Spleen (tissue), 11 donors: ENCODE measurements around the gene BRD4. TPM values are rescaled to one million over a fixed set of nuclear protein-coding genes. Genes with fewer than 3 reads are reported as not detected.

Source experiments
- DNase-seq: peaks from one replicate; pipeline ENCODE4 v3.0.0-alpha.2; 2020
- H3K27ac ChIP-seq, 8 donors: fragments of 200-600 bp; sonication (generic) in 7 of 8; 1 replicate in 4 of 8; 2 replicates in 4 of 8; pipeline versions ENCODE4 v1.5.0 to v1.8.0; 2016 to 2021; ENCODE audit warnings: inconsistent platforms in 4 of 8, mild to moderate bottlenecking in 4 of 8, moderate library complexity in 1 of 8
- H3K27me3 ChIP-seq, 7 donors: fragments of 200-600 bp; sonication (generic) in 6 of 7; replicated peaks in 1 of 7; 1 replicate in 4 of 7; 2 replicates in 3 of 7; pipeline versions ENCODE4 v1.5.0 to v1.8.0; 2016 to 2021; ENCODE audit warnings: inconsistent platforms in 3 of 7, mild to moderate bottlenecking in 1 of 7
- H3K36me3 ChIP-seq, 6 donors: fragments of 200-600 bp; sonication (generic) in 5 of 6; 1 replicate in 4 of 6; 2 replicates in 2 of 6; pipeline versions ENCODE4 v1.5.0 to v1.8.0; 2016 to 2021; ENCODE audit warnings: inconsistent platforms in 2 of 6
- H3K4me1 ChIP-seq, 6 donors: fragments of 200-600 bp; sonication (generic) in 5 of 6; 1 replicate in 3 of 6; 2 replicates in 3 of 6; pipeline versions ENCODE4 v1.5.0 to v1.8.0; 2016 to 2021; ENCODE audit warnings: inconsistent platforms in 3 of 6
- H3K4me3 ChIP-seq, 8 donors: fragments of 200-600 bp; sonication (generic) in 7 of 8; 1 replicate in 4 of 8; 2 replicates in 4 of 8; pipeline versions ENCODE4 v1.5.0 to v1.8.0; 2016 to 2021; ENCODE audit warnings: inconsistent platforms in 4 of 8, mild to moderate bottlenecking in 4 of 8, moderate library complexity in 2 of 8
- H3K9me3 ChIP-seq, 8 donors: fragments of 200-600 bp; sonication (generic) in 7 of 8; 1 replicate in 4 of 8; 2 replicates in 4 of 8; pipeline versions ENCODE4 v1.5.0 to v1.8.0; 2016 to 2021; ENCODE audit warnings: inconsistent platforms in 4 of 8
- POLR2A ChIP-seq, 3 donors: fragments of 450-650 bp; IDR thresholded peaks; one replicate each; pipeline ENCODE4 v1.5.1; 2017; ENCODE audit warnings: antibody characterized with exemption in 3 of 3, mild to moderate bottlenecking in 1 of 3
- POLR2AphosphoS5 ChIP-seq, 3 donors: sonication (generic); formaldehyde crosslinking; IDR thresholded peaks; one replicate each; pipeline ENCODE4 v1.5.1; 2017; ENCODE audit warnings: antibody characterized with exemption in 3 of 3
- WGBS, 5 donors: extraction: QIAGEN DNeasy Blood & Tissue Kit in 3 of 5; methylation state at CpG; one replicate each; pipeline versions ENCODE4 v1.1.5 to v1.1.7; 2013 to 2018; 5-methylcytosine and 5-hydroxymethylcytosine counted together
- intact Hi-C: fragments of 100-400 bp; cut with DNase I; formaldehyde crosslinking; loops from one replicate; pipeline ENCODE4 v1.15.0; 2023; ENCODE audit warnings: low total_unique reads
- polyA plus RNA-seq, 3 donors: library from polyadenylated mRNA; stranded (reverse); fragments of 200-250 nt; gene quantifications; one replicate each; pipeline ENCODE4 v1.2.1, GENCODE V29; 2013
- total RNA-seq, 7 donors: library from RNA; depleted of rRNA in 3 of 7; stranded (reverse); fragments of >200 nt in 3 of 7; fragmentation: NEBNext Ultra II Directional in 4 of 7; extraction: Animal tissue kit (Norgen Biotek cat#: 25700) in 4 of 7; gene quantifications; one replicate each; pipeline versions ENCODE4 v1.1.0 to v1.2.1, GENCODE V29; 2016 to 2021
- TF ChIP-seq, protein P1 (sequence below), 11 experiments: fragments of 200-600 bp in 7 of 11; fragments of 450-650 bp in 4 of 11; sonication (generic) in 4 of 11; IDR thresholded peaks in 8 of 11; conservative IDR thresholded peaks in 3 of 11; 1 replicate in 7 of 11; 2 replicates in 4 of 11; pipeline versions ENCODE4 v1.4.0 to v1.8.0; 2016 to 2021; ENCODE audit warnings: antibody characterized with exemption in 11 of 11, inconsistent platforms in 4 of 11, mild to moderate bottlenecking in 1 of 11
- donor health status: healthy with polysubstance abuse.
- donor health status: DM: no; HTN: no; CAD: no; lungs with moderate emphysema.
- donor health status: DM: no; HTN: no; CAD: no.
- donor health status: Bipolar disorder and iron deficiency.
- donor health status: healthy.
- donor health status: DM: no; HTN: no; CAD: no.
- donor health status: DM: yes; HTN: yes; CAD: no.

The BRD4 gene
- total and polyA plus RNA-seq, 10 donors: 10.3 to 146 (median 68.0) TPM

DNA sequence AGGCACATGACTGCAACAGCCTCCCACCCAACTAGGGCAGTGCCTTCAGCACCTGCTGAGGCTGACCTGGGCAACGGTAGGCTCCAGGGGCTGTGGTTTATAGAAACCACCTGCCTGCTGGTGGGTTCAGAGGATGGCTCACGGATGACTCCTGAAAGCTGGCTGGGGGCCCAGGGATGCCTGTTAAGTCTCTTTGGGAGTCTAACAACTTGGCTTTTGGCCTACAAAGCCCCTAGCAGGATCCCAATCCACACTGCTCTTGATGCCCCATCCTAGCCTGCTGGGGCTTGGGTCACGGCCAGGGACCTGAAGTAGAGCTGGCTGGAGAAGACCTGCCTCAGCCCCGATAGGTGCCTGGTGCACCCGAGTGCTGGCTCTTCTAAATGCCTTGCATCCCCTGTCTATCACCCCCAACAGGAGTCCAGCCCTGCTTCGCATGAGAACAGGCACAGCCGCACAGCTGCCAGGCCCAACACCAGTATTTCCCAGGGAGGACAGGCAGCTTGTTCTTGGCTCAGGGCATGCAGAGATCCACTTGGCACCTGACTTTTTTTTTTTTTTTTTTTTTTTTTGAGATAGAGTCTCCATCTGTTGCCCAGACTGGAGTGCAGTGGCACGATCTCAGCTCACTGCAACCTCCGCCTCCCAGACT, 91.0 kb downstream of the BRD4 start:
- no peak overlapping the region for H3K27ac ChIP-seq
- intact Hi-C loops: no loop called here
- no peak for TF ChIP-seq POLR2A (IDR thresholded peaks at IDR 0.05)
- TF ChIP-seq POLR2AphosphoS5 (IDR thresholded peaks at IDR 0.05): peak in 1 of 3 donors; percentile 35
- TF ChIP-seq, protein P1, sequence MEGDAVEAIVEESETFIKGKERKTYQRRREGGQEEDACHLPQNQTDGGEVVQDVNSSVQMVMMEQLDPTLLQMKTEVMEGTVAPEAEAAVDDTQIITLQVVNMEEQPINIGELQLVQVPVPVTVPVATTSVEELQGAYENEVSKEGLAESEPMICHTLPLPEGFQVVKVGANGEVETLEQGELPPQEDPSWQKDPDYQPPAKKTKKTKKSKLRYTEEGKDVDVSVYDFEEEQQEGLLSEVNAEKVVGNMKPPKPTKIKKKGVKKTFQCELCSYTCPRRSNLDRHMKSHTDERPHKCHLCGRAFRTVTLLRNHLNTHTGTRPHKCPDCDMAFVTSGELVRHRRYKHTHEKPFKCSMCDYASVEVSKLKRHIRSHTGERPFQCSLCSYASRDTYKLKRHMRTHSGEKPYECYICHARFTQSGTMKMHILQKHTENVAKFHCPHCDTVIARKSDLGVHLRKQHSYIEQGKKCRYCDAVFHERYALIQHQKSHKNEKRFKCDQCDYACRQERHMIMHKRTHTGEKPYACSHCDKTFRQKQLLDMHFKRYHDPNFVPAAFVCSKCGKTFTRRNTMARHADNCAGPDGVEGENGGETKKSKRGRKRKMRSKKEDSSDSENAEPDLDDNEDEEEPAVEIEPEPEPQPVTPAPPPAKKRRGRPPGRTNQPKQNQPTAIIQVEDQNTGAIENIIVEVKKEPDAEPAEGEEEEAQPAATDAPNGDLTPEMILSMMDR (IDR thresholded peaks at IDR 0.05 in 8 of 11, conservative IDR thresholded peaks at IDR 0.05 in 3 of 11): no peak
- H3K4me3 ChIP-seq: no peak overlapping the region
- no peaks in the 10 kb centered on the region for H3K9me3 ChIP-seq
- peaks cover 10 to 100% (median 92%) of the 10 kb centered on the region in 6 donors for H3K36me3 ChIP-seq
- H3K27me3 ChIP-seq: no peaks in the 10 kb centered on the region
- WGBS, 5 donors: 91 to 96% (median 92%) methylated on average over 7 to 9 of the region's 9 CpGs
- peaks cover 0 to 23% (median 10%) of the 10 kb centered on the region in 6 donors for H3K4me1 ChIP-seq
- DNase-seq: no peak

DNA sequence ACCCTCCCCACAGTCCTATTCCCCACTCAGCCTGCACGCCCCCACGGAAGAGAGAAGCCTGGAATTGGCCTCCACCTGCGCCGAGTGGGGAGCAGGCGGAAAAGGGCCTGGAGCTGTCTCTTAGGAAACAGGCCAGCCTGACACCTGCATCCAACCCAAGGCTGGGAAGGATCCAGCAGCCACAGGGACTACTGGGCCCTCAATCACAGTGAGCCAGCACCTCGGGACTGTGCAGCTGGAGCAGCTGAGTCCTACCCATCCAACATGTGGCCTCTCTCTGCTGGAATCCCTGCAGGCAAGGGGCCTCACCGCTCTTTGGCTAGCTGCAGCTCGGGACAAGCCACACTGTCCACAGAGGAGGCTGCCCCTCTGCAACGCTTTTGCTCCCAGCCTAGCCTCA, 91.8 kb downstream of the BRD4 start:
- H3K4me3 ChIP-seq: no peak overlapping the region
- H3K27me3 ChIP-seq: no peaks in the 10 kb centered on the region
- no peak for DNase-seq
- TF ChIP-seq POLR2AphosphoS5 (IDR thresholded peaks at IDR 0.05) (peak in 2 of 3 donors; percentile 3 to 56), POLR2A (IDR thresholded peaks at IDR 0.05) (no peak)
- TF ChIP-seq, protein P1 (IDR thresholded peaks at IDR 0.05 in 8 of 11, conservative IDR thresholded peaks at IDR 0.05 in 3 of 11): no peak
- intact Hi-C loops: no loop called here
- peaks cover 0 to 18% (median 5%) of the 10 kb centered on the region in 6 donors for H3K4me1 ChIP-seq
- peaks cover 10 to 100% (median 91%) of the 10 kb centered on the region in 6 donors for H3K36me3 ChIP-seq
- no peak overlapping the region for H3K27ac ChIP-seq
- H3K9me3 ChIP-seq: no peaks in the 10 kb centered on the region
- 93 to 100% (median 95%) methylated on average over 5 to 9 of the region's 9 CpGs for WGBS, 5 donors

DNA sequence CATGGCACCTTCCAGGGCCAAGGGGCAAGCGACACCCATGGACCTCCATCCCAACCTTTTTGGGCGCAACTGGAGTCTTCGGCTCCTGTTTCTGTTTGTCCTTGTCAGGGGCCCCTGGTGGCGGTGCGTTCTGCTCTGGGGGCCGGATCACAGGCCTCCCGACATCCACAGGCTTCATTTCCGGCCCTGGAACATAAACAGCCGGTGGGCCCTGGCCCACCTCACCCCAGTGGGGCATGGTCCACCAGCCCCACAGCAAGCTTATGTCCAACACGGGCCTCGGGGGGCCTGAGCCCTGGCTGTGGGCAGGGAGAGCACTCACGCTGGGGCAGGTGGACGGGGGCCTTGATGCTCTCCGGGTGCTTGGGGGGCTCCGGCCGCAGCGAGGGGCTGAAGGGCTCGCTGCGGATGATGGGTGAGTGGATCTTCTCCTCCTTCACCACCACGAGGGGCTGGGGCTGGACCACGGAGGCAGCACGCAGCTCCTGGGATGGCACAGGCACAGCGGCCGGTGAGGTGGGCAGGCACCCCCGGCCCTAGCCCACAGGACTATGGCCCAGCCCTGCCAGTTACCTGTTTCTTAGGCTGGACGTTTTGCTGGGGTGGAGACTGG, 92.9 kb downstream of the BRD4 start:
- peaks cover 10 to 97% (median 82%) of the 10 kb centered on the region in 6 donors for H3K36me3 ChIP-seq
- intact Hi-C loops: no loop called here
- H3K4me3 ChIP-seq: no peak overlapping the region
- H3K27ac ChIP-seq: no peak overlapping the region
- H3K4me1 ChIP-seq: peaks cover 0 to 14% (median 0%) of the 10 kb centered on the region in 6 donors
- no peaks in the 10 kb centered on the region for H3K27me3 ChIP-seq
- DNase-seq: no peak
- TF ChIP-seq POLR2AphosphoS5 (IDR thresholded peaks at IDR 0.05) (peak in 1 of 3 donors; percentile 53), POLR2A (IDR thresholded peaks at IDR 0.05) (no peak)
- no peaks in the 10 kb centered on the region for H3K9me3 ChIP-seq
- 94 to 96% (median 96%) methylated on average over 12 to 26 of the region's 26 CpGs for WGBS, 5 donors

DNA sequence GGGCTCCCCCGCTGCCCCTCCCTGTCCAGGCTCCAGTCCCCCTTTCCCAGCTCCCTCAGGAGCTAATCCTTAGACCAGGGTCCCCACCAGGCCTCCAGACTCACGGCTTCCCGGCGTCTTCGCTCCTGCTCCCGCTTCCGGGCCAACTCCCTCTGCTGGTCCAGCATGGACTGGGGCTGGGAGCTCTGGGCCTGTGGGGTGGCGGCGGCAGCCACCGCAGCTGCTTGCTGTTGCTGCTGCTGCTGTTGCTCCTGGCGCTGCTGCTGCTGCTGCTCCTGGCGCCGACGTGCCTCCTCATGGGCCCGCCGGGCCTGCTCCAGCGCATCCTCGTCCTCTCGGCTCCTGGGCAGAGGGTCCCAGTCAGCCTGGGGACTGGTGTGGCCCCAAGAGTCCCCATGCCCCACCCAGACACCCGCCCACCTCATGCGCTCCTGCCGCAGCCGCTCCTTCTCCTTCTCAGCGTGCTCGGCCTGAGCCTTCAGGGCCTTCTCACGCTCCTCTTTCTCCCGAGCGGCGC, 93.6 kb downstream of the BRD4 start:
- Histone ChIP-seq H3K27me3 (peaks cover 0 to 1% (median 0%) of the 10 kb centered on the region in 7 donors), H3K4me3 (no peak overlapping the region), H3K36me3 (peaks cover 10 to 90% (median 75%) of the 10 kb centered on the region in 6 donors), H3K4me1 (peaks cover 0 to 17% (median 5%) of the 10 kb centered on the region in 6 donors), H3K27ac (no peak overlapping the region), H3K9me3 (no peaks in the 10 kb centered on the region)
- intact Hi-C loops: no loop called here
- DNase-seq: no peak
- TF ChIP-seq POLR2A (IDR thresholded peaks at IDR 0.05): no peak
- TF ChIP-seq, protein P1 (IDR thresholded peaks at IDR 0.05 in 8 of 11, conservative IDR thresholded peaks at IDR 0.05 in 3 of 11): no peak
- peak in 1 of 3 donors; percentile 74 for TF ChIP-seq POLR2AphosphoS5 (IDR thresholded peaks at IDR 0.05)
- 95 to 98% (median 97%) methylated on average over 27 to 29 of the region's 29 CpGs for WGBS, 5 donors
